ENCODE results near the gene ZFTA. TPM values are rescaled to one million over a fixed set of nuclear protein-coding genes. Genes with fewer than 3 reads are reported as not detected.
"Not testable (repeated sequence)": the region's sequence is repeated elsewhere in the genome, so short reads cannot be mapped to it uniquely, and the experiment has no call there.

ZFTA gene
- total RNA-seq, 4 donors from 2014 or later: 3.3 to 5.0 (median 4.8) TPM

DNA sequence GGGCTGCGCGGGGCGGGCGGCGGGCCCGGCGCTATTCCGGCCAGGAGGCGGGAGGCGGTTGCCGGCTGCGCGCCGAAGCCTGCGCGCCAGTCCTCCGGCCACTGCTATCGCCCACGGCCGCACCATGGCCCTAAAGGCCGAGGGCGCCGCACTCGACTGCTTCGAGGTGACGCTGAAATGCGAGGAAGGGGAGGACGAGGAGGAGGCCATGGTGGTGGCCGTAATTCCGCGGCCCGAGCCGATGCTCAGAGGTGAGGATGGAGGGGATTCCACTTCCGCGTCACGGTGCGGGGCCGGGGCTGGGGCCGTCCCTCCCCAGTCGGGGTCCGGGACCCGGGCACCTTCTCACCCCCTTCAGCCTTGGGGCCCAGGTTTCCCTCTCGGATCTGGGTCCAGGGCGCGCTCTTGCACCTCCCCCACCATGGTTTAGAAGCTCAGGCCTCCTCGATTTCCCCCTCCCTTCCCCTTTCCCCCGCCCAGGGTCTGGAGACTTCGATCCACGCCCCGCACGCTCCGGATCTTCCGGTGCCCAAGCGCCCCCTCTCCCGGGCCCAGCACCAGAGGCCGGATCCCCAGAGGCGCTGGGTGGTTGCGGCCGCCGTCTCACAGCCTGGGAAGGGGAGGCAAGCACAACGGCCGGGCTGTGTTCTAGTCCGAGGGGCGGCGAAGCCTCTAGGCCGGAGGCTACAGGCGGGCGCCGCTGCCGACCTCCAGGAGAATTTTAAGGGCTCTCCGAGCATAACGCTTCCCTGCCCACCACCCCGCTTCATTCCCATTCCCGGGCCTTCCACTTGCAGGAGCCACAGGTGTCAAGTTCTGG lies 45.2 kb upstream of the ZFTA start:
- WGBS: under 1% methylated on average over 19 of the region's 74 CpGs
- peaks cover 24% of the 10 kb centered on the region for H3K4me1 ChIP-seq
- peaks cover 13% of the 10 kb centered on the region for H3K36me3 ChIP-seq
- peak overlapping the region; percentile 72 for H3K4me3 ChIP-seq
- no peak for DNase-seq (ENCODE audit: low spot score in 2 of 2)
- TF ChIP-seq POLR2A (IDR thresholded peaks at IDR 0.05): no peak
- TF ChIP-seq EP300 (IDR thresholded peaks at IDR 0.05): no peak
- TF ChIP-seq, protein P1, sequence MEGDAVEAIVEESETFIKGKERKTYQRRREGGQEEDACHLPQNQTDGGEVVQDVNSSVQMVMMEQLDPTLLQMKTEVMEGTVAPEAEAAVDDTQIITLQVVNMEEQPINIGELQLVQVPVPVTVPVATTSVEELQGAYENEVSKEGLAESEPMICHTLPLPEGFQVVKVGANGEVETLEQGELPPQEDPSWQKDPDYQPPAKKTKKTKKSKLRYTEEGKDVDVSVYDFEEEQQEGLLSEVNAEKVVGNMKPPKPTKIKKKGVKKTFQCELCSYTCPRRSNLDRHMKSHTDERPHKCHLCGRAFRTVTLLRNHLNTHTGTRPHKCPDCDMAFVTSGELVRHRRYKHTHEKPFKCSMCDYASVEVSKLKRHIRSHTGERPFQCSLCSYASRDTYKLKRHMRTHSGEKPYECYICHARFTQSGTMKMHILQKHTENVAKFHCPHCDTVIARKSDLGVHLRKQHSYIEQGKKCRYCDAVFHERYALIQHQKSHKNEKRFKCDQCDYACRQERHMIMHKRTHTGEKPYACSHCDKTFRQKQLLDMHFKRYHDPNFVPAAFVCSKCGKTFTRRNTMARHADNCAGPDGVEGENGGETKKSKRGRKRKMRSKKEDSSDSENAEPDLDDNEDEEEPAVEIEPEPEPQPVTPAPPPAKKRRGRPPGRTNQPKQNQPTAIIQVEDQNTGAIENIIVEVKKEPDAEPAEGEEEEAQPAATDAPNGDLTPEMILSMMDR (IDR thresholded peaks at IDR 0.05): no peak
- TF ChIP-seq POLR2AphosphoS5 (IDR thresholded peaks at IDR 0.05): no peak
- H3K9me3 ChIP-seq: no peaks in the 10 kb centered on the region
- peak overlapping the region; percentile 12 for H3K27ac ChIP-seq
- H3K27me3 ChIP-seq: no peaks in the 10 kb centered on the region

DNA sequence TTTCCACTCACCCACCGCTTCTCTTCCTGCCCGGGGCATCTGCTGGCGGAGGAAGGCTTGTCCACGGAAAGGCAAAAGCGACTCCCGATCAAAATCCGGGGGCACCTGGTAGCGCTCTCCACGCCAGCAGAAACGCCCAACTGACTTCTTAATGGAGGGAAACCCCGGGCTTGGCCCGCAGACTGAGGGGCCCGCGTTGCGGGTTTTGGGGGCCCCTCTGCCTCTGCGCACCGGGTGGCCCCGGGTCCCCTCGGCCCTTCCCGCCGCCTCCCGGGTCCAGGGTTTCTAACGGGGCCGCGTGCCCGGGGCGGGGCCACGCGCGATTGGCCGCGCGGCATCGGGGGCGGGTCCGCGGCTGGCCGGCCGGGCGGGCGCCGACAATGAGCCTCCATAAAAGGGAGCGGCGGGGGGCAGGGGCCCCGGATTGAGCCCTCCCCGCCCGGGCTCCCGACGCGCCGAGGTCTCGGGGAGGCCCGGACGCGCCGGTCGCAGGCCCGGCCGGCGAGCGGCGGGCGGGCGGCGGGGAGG lies 44.5 kb upstream of the ZFTA start, which contains the start of gene SPINDOC:
SPINDOC (plus strand) TSS at position 422 of the 528 bp plus-strand sequence. CDS start 231 bp downstream, outside the sequence.
- Histone ChIP-seq H3K4me3 (peak within 1 kb of the TSS; percentile 72), H3K27me3 (no peaks in the 10 kb centered on the region), H3K4me1 (peaks cover 24% of the 10 kb centered on the region), H3K36me3 (peaks cover 6% of the 10 kb centered on the region), H3K27ac (peak within 1 kb of the TSS; percentile 12), H3K9me3 (no peaks in the 10 kb centered on the region)
- DNase-seq (ENCODE audit: low spot score in 2 of 2): peak in 1 of 2 donors; percentile 74
- 3% methylated on average over 7 of the region's 65 CpGs for WGBS
- peak in 1 of 2 donors; percentile 46 for TF ChIP-seq POLR2A (IDR thresholded peaks at IDR 0.05)
- no peak for TF ChIP-seq POLR2AphosphoS5 (IDR thresholded peaks at IDR 0.05)

DNA sequence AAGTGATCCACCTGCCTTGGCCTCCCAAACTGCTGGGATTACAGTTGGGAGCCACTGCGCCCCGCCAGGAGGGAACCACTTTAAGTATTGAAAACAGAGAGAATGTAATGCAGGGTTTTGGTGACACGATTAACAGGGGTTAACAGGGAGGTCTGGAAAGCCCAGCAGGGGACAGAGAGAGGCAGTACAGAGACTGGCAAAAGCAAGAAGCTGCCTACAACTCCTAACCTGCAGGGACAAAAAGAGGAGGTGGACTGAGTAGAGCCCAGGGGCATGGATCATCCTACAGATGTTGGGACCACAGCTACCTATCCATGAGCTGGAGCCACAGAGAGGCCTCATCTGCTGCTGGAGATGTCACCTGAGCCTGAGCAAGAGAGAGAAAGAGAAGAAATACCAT lies 42.9 kb upstream of the ZFTA start:
- Histone ChIP-seq H3K36me3 (no peaks in the 10 kb centered on the region), H3K4me3 (no peak overlapping the region), H3K9me3 (no peaks in the 10 kb centered on the region), H3K27me3 (no peaks in the 10 kb centered on the region), H3K27ac (no peak overlapping the region), H3K4me1 (peaks cover 24% of the 10 kb centered on the region)
- DNase-seq (ENCODE audit: low spot score in 2 of 2): no peak
- 82% methylated on average over 3 of the region's 3 CpGs for WGBS
- TF ChIP-seq EP300 (IDR thresholded peaks at IDR 0.05) (no peak), POLR2AphosphoS5 (IDR thresholded peaks at IDR 0.05) (no peak), POLR2A (IDR thresholded peaks at IDR 0.05) (no peak)
- TF ChIP-seq, protein P1 (IDR thresholded peaks at IDR 0.05): no peak

DNA sequence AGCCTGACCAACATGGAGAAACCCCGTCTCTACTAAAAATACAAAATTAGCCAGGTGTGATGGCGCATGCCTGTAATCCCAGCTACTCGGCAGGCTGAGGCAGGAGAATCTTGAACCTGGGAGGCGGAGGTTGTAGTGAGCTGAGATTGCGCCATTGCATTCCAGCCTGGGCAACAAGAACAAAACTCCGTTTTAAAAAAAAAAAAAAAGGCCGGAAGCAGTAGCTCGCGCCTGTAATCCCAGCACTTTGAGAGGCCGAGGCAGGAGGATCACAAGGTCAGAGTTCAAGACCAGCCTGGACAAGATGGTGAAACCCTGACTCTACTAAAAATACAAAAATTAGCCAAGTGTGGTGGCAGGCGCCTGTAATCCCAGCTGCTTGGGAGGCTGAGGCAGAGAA lies 41.8 kb upstream of the ZFTA start:
- H3K36me3 ChIP-seq; H3K4me3 ChIP-seq; H3K27me3 ChIP-seq; H3K9me3 ChIP-seq; H3K27ac ChIP-seq; DNase-seq (ENCODE audit: low spot score in 2 of 2): not testable (repeated sequence)
- WGBS: 83% methylated on average over 11 of the region's 11 CpGs
- H3K4me1 ChIP-seq: peaks cover 24% of the 10 kb centered on the region

DNA sequence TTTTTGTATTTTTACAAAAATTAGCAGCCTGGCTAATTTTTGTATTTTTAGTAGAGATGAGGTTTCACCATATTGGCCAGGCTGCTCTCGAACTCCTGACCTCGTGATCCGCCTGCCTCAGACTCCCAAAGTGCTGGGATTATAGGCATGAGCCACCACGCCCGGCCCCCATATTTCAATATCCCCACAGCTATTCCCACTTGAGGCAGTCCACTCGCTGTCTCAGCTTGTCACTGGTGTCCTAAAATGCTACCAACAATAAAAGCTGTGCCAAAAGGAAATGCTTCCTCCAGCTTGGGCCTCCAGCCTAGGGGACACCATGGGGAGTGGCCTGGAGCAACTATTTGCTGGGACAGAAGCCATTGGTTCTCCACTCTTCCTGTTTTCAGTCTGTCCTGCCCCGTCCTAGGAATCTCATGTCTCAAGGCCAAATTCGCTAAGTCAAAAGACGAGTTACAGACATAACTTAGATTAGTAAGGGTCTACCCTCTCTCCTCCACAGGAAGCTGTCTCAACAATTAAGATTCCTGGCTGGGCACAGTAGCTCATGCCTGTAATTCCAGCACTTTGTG lies 37.4 kb upstream of the ZFTA start:
- H3K4me1 ChIP-seq: peaks cover 25% of the 10 kb centered on the region
- no peak overlapping the region for H3K27ac ChIP-seq
- no peak for DNase-seq (ENCODE audit: low spot score in 2 of 2)
- 71% methylated on average over 9 of the region's 9 CpGs for WGBS
- H3K27me3 ChIP-seq: no peaks in the 10 kb centered on the region
- no peak for TF ChIP-seq POLR2A (IDR thresholded peaks at IDR 0.05)
- TF ChIP-seq EP300 (IDR thresholded peaks at IDR 0.05): no peak
- TF ChIP-seq POLR2AphosphoS5 (IDR thresholded peaks at IDR 0.05): no peak
- H3K4me3 ChIP-seq: no peak overlapping the region
- no peaks in the 10 kb centered on the region for H3K36me3 ChIP-seq
- no peaks in the 10 kb centered on the region for H3K9me3 ChIP-seq

DNA sequence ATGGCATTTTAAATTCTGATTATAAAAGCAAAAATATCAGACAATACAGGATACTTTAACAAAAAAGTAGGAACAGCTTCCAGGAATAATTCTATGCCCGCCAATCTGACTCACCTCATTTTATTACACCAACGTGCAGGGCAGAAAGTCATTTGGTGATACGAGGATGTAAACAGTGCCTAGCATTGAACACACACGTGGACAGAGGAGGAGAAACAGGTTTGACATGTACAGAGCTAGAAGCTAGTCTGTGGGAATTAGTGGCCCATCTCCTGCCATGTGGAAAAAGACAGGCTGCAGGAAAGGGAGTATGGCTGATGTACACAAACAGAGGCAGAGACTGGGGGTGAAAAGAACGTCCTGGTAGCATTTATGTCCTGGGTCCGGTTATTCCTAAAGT lies 35.7 kb upstream of the ZFTA start:
- no peak for TF ChIP-seq EP300 (IDR thresholded peaks at IDR 0.05)
- peak in 1 of 3 donors; percentile 27 for TF ChIP-seq POLR2AphosphoS5 (IDR thresholded peaks at IDR 0.05)
- no peaks in the 10 kb centered on the region for H3K9me3 ChIP-seq
- 44% methylated on average over 6 of the region's 6 CpGs for WGBS
- DNase-seq (ENCODE audit: low spot score in 2 of 2): no peak
- H3K27me3 ChIP-seq: no peaks in the 10 kb centered on the region
- peaks cover 25% of the 10 kb centered on the region for H3K4me1 ChIP-seq
- no peak overlapping the region for H3K4me3 ChIP-seq
- peak overlapping the region; percentile 76 for H3K27ac ChIP-seq
- H3K36me3 ChIP-seq: no peaks in the 10 kb centered on the region

Measured in suprapubic skin (tissue), 4 donors.